Measurements from ENCODE around the gene PHACTR1. TPM values are rescaled to one million over a fixed set of nuclear protein-coding genes. Genes with fewer than 3 reads are reported as not detected.

PHACTR1 gene
- total and polyA plus RNA-seq, 4 donors, result 0.31 to 1.5 (median 0.79) TPM

GRCh38 chr6:12899046-12899833, 182.7 kb downstream of the PHACTR1 start:
- H3K9ac ChIP-seq (ENCODE audit: low read depth in 1 of 2, low read length in 2 of 2), result no peak overlapping the region
- no peak overlapping the region for H3K4me3 ChIP-seq (ENCODE audit: low read depth in 1 of 3, low read length in 3 of 3)
- no peak for TF ChIP-seq EGR1 (IDR thresholded peaks at IDR 0.05; ENCODE audit: low read depth in 2 of 2)
- no peak for TF ChIP-seq ATF3 (IDR thresholded peaks at IDR 0.05)
- no peak for TF ChIP-seq YY1 (IDR thresholded peaks at IDR 0.05)
- TF ChIP-seq HNF4A (conservative IDR thresholded peaks at IDR 0.05), result no peak
- TF ChIP-seq FOXA2 (IDR thresholded peaks at IDR 0.05), result no peak
- TF ChIP-seq CTCF (IDR thresholded peaks at IDR 0.05; ENCODE audit: low read depth, low read length, missing input control), result no peak
- no peak for TF ChIP-seq RAD21 (IDR thresholded peaks at IDR 0.05)
- TF ChIP-seq TAF1 (conservative IDR thresholded peaks at IDR 0.05), result no peak
- no peak for TF ChIP-seq GABPA (IDR thresholded peaks at IDR 0.05 in 1 of 2, conservative IDR thresholded peaks at IDR 0.05 in 1 of 2)
- TF ChIP-seq NR2F2 (IDR thresholded peaks at IDR 0.05), result no peak
- TF ChIP-seq RXRA (IDR thresholded peaks at IDR 0.05), result no peak
- no peak for TF ChIP-seq MAX (IDR thresholded peaks at IDR 0.05)
- WGBS, result 78% methylated on average over 4 of the region's 4 CpGs
- no peaks in the 10 kb centered on the region for H3K9me3 ChIP-seq (ENCODE audit: control insufficient read depth in 4 of 4, low read length in 3 of 4)
- peaks cover 0 to 1% (median 0%) of the 10 kb centered on the region in 4 donors for H3K4me1 ChIP-seq (ENCODE audit: control insufficient read depth in 4 of 4, insufficient read depth in 4 of 4, low read length in 3 of 4)
- peaks cover 0 to 3% (median 0%) of the 10 kb centered on the region in 4 donors for H3K27me3 ChIP-seq (ENCODE audit: control insufficient read depth in 4 of 4, insufficient read depth in 4 of 4, low read length in 3 of 4)
- no peak for DNase-seq (ENCODE audit: low spot score)
- H3K27ac ChIP-seq (ENCODE audit: low read depth in 1 of 2, low read length in 2 of 2), result no peak overlapping the region
- no peaks in the 10 kb centered on the region for H3K36me3 ChIP-seq (ENCODE audit: control insufficient read depth in 4 of 4, insufficient read depth in 3 of 4, low read depth in 1 of 4, low read length in 3 of 4)

- no peak overlapping the region for H3K4me3 ChIP-seq (ENCODE audit: low read depth in 1 of 3, low read length in 3 of 3)
- TF ChIP-seq RXRA (IDR thresholded peaks at IDR 0.05) (peak in 1 of 2 donors; percentile 5), REST (IDR thresholded peaks at IDR 0.05) (no peak)
- WGBS, result 43% methylated on average over 1 of the region's 1 CpG
- no peaks in the 10 kb centered on the region for H3K36me3 ChIP-seq (ENCODE audit: control insufficient read depth in 4 of 4, insufficient read depth in 3 of 4, low read depth in 1 of 4, low read length in 3 of 4)
- H3K9me3 ChIP-seq (ENCODE audit: control insufficient read depth in 4 of 4, low read length in 3 of 4), result no peaks in the 10 kb centered on the region
- H3K9ac ChIP-seq (ENCODE audit: low read depth in 1 of 2, low read length in 2 of 2), result no peak overlapping the region
- DNase-seq (ENCODE audit: low spot score), result no peak
- no peaks in the 10 kb centered on the region for H3K4me1 ChIP-seq (ENCODE audit: control insufficient read depth in 4 of 4, insufficient read depth in 4 of 4, low read length in 3 of 4)
- H3K27ac ChIP-seq (ENCODE audit: low read depth in 1 of 2, low read length in 2 of 2), result no peak overlapping the region
- peaks cover 0 to 3% (median 0%) of the 10 kb centered on the region in 4 donors for H3K27me3 ChIP-seq (ENCODE audit: control insufficient read depth in 4 of 4, insufficient read depth in 4 of 4, low read length in 3 of 4)
Measured at GRCh38 chr6:12903246-12903645, 186.7 kb downstream of the PHACTR1 start.

All from liver (tissue), 9 donors.